ENCODE results near the gene MYH14. TPM values are rescaled to one million over a fixed set of nuclear protein-coding genes. Genes with fewer than 3 reads are reported as not detected.

MYH14 gene
- total RNA-seq, 2 experiments from 2014 or later = not detected

DNA sequence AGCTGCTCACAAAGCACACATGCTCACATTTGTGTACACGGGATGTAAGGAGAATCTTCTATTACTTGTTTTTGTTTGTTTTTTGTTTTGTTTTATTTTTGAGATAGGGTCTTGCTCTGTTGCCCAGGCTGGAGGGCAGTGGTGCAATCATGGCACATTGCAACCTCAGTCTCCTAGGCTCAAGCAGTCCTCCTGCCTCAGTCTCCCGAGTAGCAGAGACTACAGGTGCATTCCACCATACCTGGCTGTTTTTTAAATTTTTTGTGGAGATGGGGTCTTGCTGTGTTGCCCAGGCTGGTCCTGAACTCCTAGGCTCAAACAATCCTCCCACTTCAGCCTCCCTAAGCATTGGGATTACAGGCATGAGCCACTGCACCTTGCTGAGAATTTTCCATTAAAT lies 83.9 kb downstream of the MYH14 start:
- BruUV-seq (replicated peaks) = no TSS peak

DNA sequence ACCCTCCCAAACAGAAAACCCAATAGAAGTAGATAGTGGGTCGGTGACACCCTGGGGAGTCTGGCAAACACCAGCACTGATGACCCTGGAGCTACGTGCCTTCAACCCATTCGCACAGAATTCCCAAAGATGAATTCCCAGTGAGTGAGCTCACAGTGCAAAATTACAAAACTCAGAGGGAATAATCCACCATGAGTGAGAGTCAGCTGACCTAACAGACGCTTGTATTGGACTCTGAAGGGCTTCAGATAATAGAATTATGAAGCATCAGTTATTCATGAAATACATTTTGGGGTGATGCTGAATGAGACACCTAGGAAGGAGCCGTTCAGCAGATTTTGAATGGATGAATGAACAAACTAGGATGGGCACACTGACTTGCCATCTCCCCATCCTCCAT lies 85.5 kb downstream of the MYH14 start:
- Histone ChIP-seq H3K4me1 (ENCODE audit: insufficient read depth, low read length, poor library complexity, severe bottlenecking) (no peaks in the 10 kb centered on the region), H3K4me3 (ENCODE audit: low read depth, low read length, poor library complexity, severe bottlenecking) (no peak overlapping the region), H4K20me1 (ENCODE audit: insufficient read depth, low read length) (no peaks in the 10 kb centered on the region), H3K36me3 (ENCODE audit: insufficient read depth, low read length) (no peaks in the 10 kb centered on the region), H3K9me3 (ENCODE audit: low read length) (peaks cover 11% of the 10 kb centered on the region), H3K27ac (ENCODE audit: low read depth, low read length, poor library complexity, severe bottlenecking) (no peak overlapping the region), H3K79me2 (ENCODE audit: insufficient read depth, low read depth, low read length) (no peaks in the 10 kb centered on the region), H3K9me2 (ENCODE audit: insufficient read depth, low read length) (no peaks in the 10 kb centered on the region), H3K4me2 (ENCODE audit: low read length) (no peak overlapping the region), H2AFZ (ENCODE audit: low read length) (no peak overlapping the region)
- POLR2A ChIA-PET = no interaction called here
- BruUV-seq (replicated peaks) = no TSS peak
- intact Hi-C loops (cut with micrococcal nuclease; ENCODE audit: unreplicated experiment) = no loop called here
- DNase-seq (ENCODE audit: low spot score) = no peak
- CTCF ChIA-PET (ENCODE audit: unreplicated experiment) = no interaction called here
- no peak for TF ChIP-seq EZH2phosphoT487 (IDR thresholded peaks at IDR 0.05; ENCODE audit: borderline replicate concordance, low read depth, low read length)
- TF ChIP-seq, protein P1, sequence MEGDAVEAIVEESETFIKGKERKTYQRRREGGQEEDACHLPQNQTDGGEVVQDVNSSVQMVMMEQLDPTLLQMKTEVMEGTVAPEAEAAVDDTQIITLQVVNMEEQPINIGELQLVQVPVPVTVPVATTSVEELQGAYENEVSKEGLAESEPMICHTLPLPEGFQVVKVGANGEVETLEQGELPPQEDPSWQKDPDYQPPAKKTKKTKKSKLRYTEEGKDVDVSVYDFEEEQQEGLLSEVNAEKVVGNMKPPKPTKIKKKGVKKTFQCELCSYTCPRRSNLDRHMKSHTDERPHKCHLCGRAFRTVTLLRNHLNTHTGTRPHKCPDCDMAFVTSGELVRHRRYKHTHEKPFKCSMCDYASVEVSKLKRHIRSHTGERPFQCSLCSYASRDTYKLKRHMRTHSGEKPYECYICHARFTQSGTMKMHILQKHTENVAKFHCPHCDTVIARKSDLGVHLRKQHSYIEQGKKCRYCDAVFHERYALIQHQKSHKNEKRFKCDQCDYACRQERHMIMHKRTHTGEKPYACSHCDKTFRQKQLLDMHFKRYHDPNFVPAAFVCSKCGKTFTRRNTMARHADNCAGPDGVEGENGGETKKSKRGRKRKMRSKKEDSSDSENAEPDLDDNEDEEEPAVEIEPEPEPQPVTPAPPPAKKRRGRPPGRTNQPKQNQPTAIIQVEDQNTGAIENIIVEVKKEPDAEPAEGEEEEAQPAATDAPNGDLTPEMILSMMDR (conservative IDR thresholded peaks at IDR 0.05; ENCODE audit: low read length) = no peak

More for the DNA sequence above, 83.9 kb downstream of the MYH14 start:
- Histone ChIP-seq H3K9me3 (ENCODE audit: low read length) (peaks cover 11% of the 10 kb centered on the region), H3K9me2 (ENCODE audit: insufficient read depth, low read length) (no peaks in the 10 kb centered on the region), H2AFZ (ENCODE audit: low read length) (no peak overlapping the region), H3K27ac (ENCODE audit: low read depth, low read length, poor library complexity, severe bottlenecking) (no peak overlapping the region), H3K4me3 (ENCODE audit: low read depth, low read length, poor library complexity, severe bottlenecking) (no peak overlapping the region), H3K4me2 (ENCODE audit: low read length) (no peak overlapping the region), H3K36me3 (ENCODE audit: insufficient read depth, low read length) (no peaks in the 10 kb centered on the region), H4K20me1 (ENCODE audit: insufficient read depth, low read length) (no peaks in the 10 kb centered on the region), H3K79me2 (ENCODE audit: insufficient read depth, low read depth, low read length) (no peaks in the 10 kb centered on the region), H3K4me1 (ENCODE audit: insufficient read depth, low read length, poor library complexity, severe bottlenecking) (no peaks in the 10 kb centered on the region)
- intact Hi-C loops (cut with micrococcal nuclease; ENCODE audit: unreplicated experiment) = no loop called here
- ChIA-PET POLR2A (interaction anchor here (1.1 kb wide), 1 partner anchor 33 kb away, joined by 5 read pairs; no protein-coding TSS in a partner anchor), CTCF (ENCODE audit: unreplicated experiment) (no interaction called here)
- TF ChIP-seq, protein P1 (conservative IDR thresholded peaks at IDR 0.05; ENCODE audit: low read length) = no peak
- no peak for TF ChIP-seq EZH2phosphoT487 (IDR thresholded peaks at IDR 0.05; ENCODE audit: borderline replicate concordance, low read depth, low read length)
- no peak for DNase-seq (ENCODE audit: low spot score)

DNA sequence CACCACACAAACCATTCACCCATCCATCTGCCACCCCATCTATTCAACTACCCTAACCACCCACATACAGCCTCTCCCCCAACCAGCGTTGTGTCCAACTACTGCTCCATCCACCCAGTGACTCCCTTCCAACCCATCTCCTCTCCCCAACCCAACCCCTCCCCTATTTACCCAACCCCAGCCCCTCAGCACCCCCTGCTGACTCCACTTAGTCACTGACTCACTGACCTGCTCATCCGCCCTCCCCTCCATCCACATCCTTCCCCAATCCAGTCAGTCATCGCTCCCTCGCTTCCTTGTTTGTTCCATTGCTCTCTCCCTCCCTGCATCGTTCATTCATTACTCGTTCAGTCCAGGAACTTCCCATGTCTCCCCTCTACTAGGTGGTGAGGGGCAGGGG lies 86.6 kb downstream of the MYH14 start:
- no peaks in the 10 kb centered on the region for H3K79me2 ChIP-seq (ENCODE audit: insufficient read depth, low read depth, low read length)
- no TSS peak for BruUV-seq (replicated peaks)
- no peaks in the 10 kb centered on the region for H3K36me3 ChIP-seq (ENCODE audit: insufficient read depth, low read length)

More for the DNA sequence above, 86.6 kb downstream of the MYH14 start:
- ChIA-PET POLR2A (no interaction called here), CTCF (ENCODE audit: unreplicated experiment) (no interaction called here)
- intact Hi-C loops (cut with micrococcal nuclease; ENCODE audit: unreplicated experiment) = no loop called here
- peaks cover 10% of the 10 kb centered on the region for H3K9me3 ChIP-seq (ENCODE audit: low read length)
- H3K4me2 ChIP-seq (ENCODE audit: low read length) = no peak overlapping the region
- no peak overlapping the region for H3K4me3 ChIP-seq (ENCODE audit: low read depth, low read length, poor library complexity, severe bottlenecking)
- H3K4me1 ChIP-seq (ENCODE audit: insufficient read depth, low read length, poor library complexity, severe bottlenecking) = no peaks in the 10 kb centered on the region
- no peak overlapping the region for H2AFZ ChIP-seq (ENCODE audit: low read length)
- DNase-seq (ENCODE audit: low spot score) = no peak
- H3K27ac ChIP-seq (ENCODE audit: low read depth, low read length, poor library complexity, severe bottlenecking) = no peak overlapping the region
- TF ChIP-seq, protein P1 (conservative IDR thresholded peaks at IDR 0.05; ENCODE audit: low read length) = no peak
- TF ChIP-seq EZH2phosphoT487 (IDR thresholded peaks at IDR 0.05; ENCODE audit: borderline replicate concordance, low read depth, low read length) = no peak
- no peaks in the 10 kb centered on the region for H3K9me2 ChIP-seq (ENCODE audit: insufficient read depth, low read length)
- no peaks in the 10 kb centered on the region for H4K20me1 ChIP-seq (ENCODE audit: insufficient read depth, low read length)
